GM23338 (cell line): ENCODE measurements around the gene MPV17L. TPM values are rescaled to one million over a fixed set of nuclear protein-coding genes. Genes with fewer than 3 reads are reported as not detected.

Source experiments
- ATAC-seq: fragments of 200-7000 bp; cut with Tn5 transposase; 3 replicates; pipeline ENCODE4 v1.9.1; 2020
- DNase-seq: peaks from one replicate; pipeline ENCODE4 v3.0.0-alpha.2; 2015; ENCODE audit warnings: low spot score
- H2AFZ ChIP-seq: fragments of 200-600 bp; sonication (generic); 2 replicates; pipeline ENCODE4 v1.8.0; 2016; ENCODE audit warnings: antibody characterized with exemption, mild to moderate bottlenecking, moderate library complexity
- H3F3A ChIP-seq: fragments of 200-600 bp; sonication (generic); replicated peaks from 2 replicates; pipeline ENCODE4 v1.8.0; 2017; ENCODE audit warnings: antibody characterized with exemption, mixed run types, low read depth
- H3K27ac ChIP-seq: fragments of 200-600 bp; sonication (generic); 2 replicates; pipeline ENCODE4 v1.6.1; 2016; ENCODE audit warnings: low read depth
- H3K27me3 ChIP-seq: fragments of 200-600 bp; sonication (generic); 2 replicates; pipeline ENCODE4 v1.8.0; 2016; ENCODE audit warnings: mild to moderate bottlenecking, mixed run types, moderate library complexity; ENCODE audit not compliant: insufficient read depth
- H3K36me3 ChIP-seq: fragments of 200-600 bp; sonication (generic); 2 replicates; pipeline ENCODE4 v1.8.0; 2016; ENCODE audit warnings: mild to moderate bottlenecking; ENCODE audit not compliant: insufficient read depth
- H3K4me1 ChIP-seq: fragments of 200-600 bp; sonication (generic); 2 replicates; pipeline ENCODE4 v1.8.0; 2016; ENCODE audit warnings: mild to moderate bottlenecking, moderate library complexity; ENCODE audit not compliant: insufficient read depth
- H3K4me2 ChIP-seq: fragments of 200-600 bp; sonication (generic); 2 replicates; pipeline ENCODE4 v1.7.1; 2017; ENCODE audit warnings: mixed run types
- H3K4me3 ChIP-seq: fragments of 200-600 bp; sonication (generic); 2 replicates; pipeline ENCODE4 v1.6.1; 2016; ENCODE audit warnings: mixed run types
- H3K79me2 ChIP-seq: fragments of 200-600 bp; sonication (generic); replicated peaks from 2 replicates; pipeline ENCODE4 v1.8.0; 2017; ENCODE audit warnings: mild to moderate bottlenecking; ENCODE audit not compliant: insufficient read depth
- H3K9me2 ChIP-seq: fragments of 200-600 bp; sonication (generic); 2 replicates; pipeline ENCODE4 v1.8.0; 2017; ENCODE audit not compliant: insufficient read depth
- H4K20me1 ChIP-seq: fragments of 200-600 bp; sonication (generic); replicated peaks from 2 replicates; pipeline ENCODE4 v1.8.0; 2017; ENCODE audit warnings: mild to moderate bottlenecking; ENCODE audit not compliant: insufficient read depth
- H3K27ac Mint-ChIP-seq: 2 replicates; pipeline ENCODE4 v1.8.0; 2020; ENCODE audit warnings: inconsistent platforms, mild to moderate bottlenecking, moderate library complexity, mixed read lengths
- H3K27me3 Mint-ChIP-seq: 3 replicates; pipeline ENCODE4 v1.8.0; 2022; ENCODE audit warnings: low read depth, mild to moderate bottlenecking, moderate library complexity, mixed read lengths, inconsistent platforms; ENCODE audit not compliant: insufficient read depth, poor library complexity
- H3K36me3 Mint-ChIP-seq: 3 replicates; pipeline ENCODE4 v1.8.0; 2021; ENCODE audit warnings: low read depth, mild to moderate bottlenecking, inconsistent platforms, moderate library complexity, mixed read lengths
- H3K4me1 Mint-ChIP-seq: 3 replicates; pipeline ENCODE4 v1.8.0; 2020; ENCODE audit warnings: mild to moderate bottlenecking, inconsistent platforms, mixed read lengths
- H3K4me3 Mint-ChIP-seq: 3 replicates; pipeline ENCODE4 v1.8.0; 2021; ENCODE audit warnings: moderate library complexity, mild to moderate bottlenecking, inconsistent platforms, mixed read lengths
- H3K9me3 Mint-ChIP-seq: 3 replicates; pipeline ENCODE4 v1.8.0; 2020; ENCODE audit warnings: moderate library complexity, mild to moderate bottlenecking, inconsistent platforms, mixed read lengths
- CREB1 ChIP-seq: fragments of 250-450 bp; sonication (Bioruptor Pico); IDR thresholded peaks from 2 replicates; pipeline ENCODE4 v1.5.0; 2020; ENCODE audit warnings: low read depth, mild to moderate bottlenecking, moderate library complexity
- EZH2 ChIP-seq: fragments of 200-600 bp; sonication (generic); IDR thresholded peaks from one replicate; pipeline ENCODE4 v1.8.0; 2017; ENCODE audit warnings: antibody characterized with exemption, mild to moderate bottlenecking, low read depth; ENCODE audit not compliant: unreplicated experiment
- EZH2phosphoT487 ChIP-seq: fragments of 200-600 bp; sonication (generic); IDR thresholded peaks from one replicate; pipeline ENCODE4 v1.8.1; 2018; ENCODE audit warnings: antibody characterized with exemption; ENCODE audit not compliant: unreplicated experiment
- JUNB ChIP-seq: IDR thresholded peaks from one replicate; pipeline ENCODE4 v1.6.1; 2016; ENCODE audit warnings: antibody characterized with exemption; ENCODE audit not compliant: unreplicated experiment
- NANOG ChIP-seq: IDR thresholded peaks from 2 replicates; pipeline ENCODE4 v1.6.1; 2016; ENCODE audit warnings: antibody characterized with exemption, borderline replicate concordance
- POLR2AphosphoS5 ChIP-seq: IDR thresholded peaks from 2 replicates; pipeline ENCODE4 v1.6.1; 2016; ENCODE audit warnings: antibody characterized with exemption, low read depth
- STAT1 ChIP-seq: IDR thresholded peaks from one replicate; pipeline ENCODE4 v1.6.1; 2016; ENCODE audit warnings: antibody characterized with exemption; ENCODE audit not compliant: unreplicated experiment
- ZNF114 ChIP-seq: fragments of 250-450 bp; sonication (Bioruptor Pico); IDR thresholded peaks from 2 replicates; pipeline ENCODE4 v1.5.0; 2020; ENCODE audit warnings: mild to moderate bottlenecking, moderate library complexity
- ZNF331 ChIP-seq: fragments of 250-450 bp; sonication (Bioruptor Pico); IDR thresholded peaks from 2 replicates; pipeline ENCODE4 v1.5.0; 2020; ENCODE audit warnings: low read depth, mild to moderate bottlenecking, moderate library complexity
- polyA plus RNA-seq: library from polyadenylated mRNA; unstranded; fragments of >200 nt; fragmentation: Nextera tagmentation; extraction: Ambion mirVana; gene quantifications from 2 replicates; pipeline ENCODE4 v1.2.1, GENCODE V29; 2016
- total RNA-seq: library from RNA; depleted of rRNA; stranded (reverse); fragments of >200 nt; shearing (Covaris generic); gene quantifications from 2 replicates; pipeline ENCODE4 v1.2.3, GENCODE V29; 2014
- TF ChIP-seq, protein P1 (sequence below): fragments of 250-450 bp; sonication (Bioruptor Pico); IDR thresholded peaks from 2 replicates; pipeline ENCODE4 v1.5.0; 2020; ENCODE audit warnings: mild to moderate bottlenecking, moderate library complexity
- TF ChIP-seq, protein P2 (sequence below), 2 experiments: fragments of 200-600 bp in 1 of 2; sonication (generic) in 1 of 2; conservative IDR thresholded peaks; 2 replicates each; pipeline versions ENCODE4 v1.5.1 to v1.6.1; 2016 to 2017; ENCODE audit warnings: antibody characterized with exemption in 2 of 2, low read depth in 2 of 2, mild to moderate bottlenecking in 2 of 2, moderate library complexity in 1 of 2
- TF ChIP-seq, protein P3 (sequence below): IDR thresholded peaks from 2 replicates; pipeline ENCODE4 v1.6.1; 2016; ENCODE audit warnings: antibody characterized with exemption
- TF ChIP-seq, protein P4 (sequence below): IDR thresholded peaks from one replicate; pipeline ENCODE4 v1.6.1; 2018; ENCODE audit warnings: antibody characterized with exemption; ENCODE audit not compliant: unreplicated experiment

MPV17L gene
- total and polyA plus RNA-seq, 2 experiments from 2014 or later = 3.0 to 11.7 TPM

DNA sequence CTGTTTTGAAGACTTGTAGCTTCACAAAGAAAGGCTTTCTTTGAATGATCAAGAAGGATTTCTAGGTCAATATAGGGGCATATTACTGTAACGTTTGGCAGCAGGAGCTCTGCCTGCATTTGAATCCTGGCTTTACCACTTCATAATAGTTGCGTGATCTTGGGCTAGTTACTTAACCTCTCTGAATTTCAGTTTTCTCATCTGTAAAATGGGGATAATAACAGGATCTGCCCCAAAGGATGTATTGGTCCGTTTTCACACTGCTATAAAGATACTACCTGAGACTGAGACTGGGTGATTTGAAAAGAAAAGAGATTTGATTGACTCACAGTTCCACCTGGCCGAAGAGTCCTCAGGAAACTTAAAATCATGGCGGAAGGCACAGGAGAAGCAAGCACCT lies 51.3 kb downstream of the MPV17L start:
- no peak overlapping the region for H3K27ac Mint-ChIP-seq
- peaks cover 6% of the 10 kb centered on the region; the same call in 2 of the 3 replicates for H3K9me3 Mint-ChIP-seq
- Histone ChIP-seq H3K4me1 (no peaks in the 10 kb centered on the region), H3K4me2 (no peak overlapping the region), H3K27ac (no peak overlapping the region), H3K9me2 (no peaks in the 10 kb centered on the region), H3K79me2 (peaks cover 18% of the 10 kb centered on the region), H4K20me1 (no peaks in the 10 kb centered on the region; the same call in 1 of the 2 replicates), H3F3A (no peaks in the 10 kb centered on the region), H3K36me3 (no peaks in the 10 kb centered on the region), H3K27me3 (no peaks in the 10 kb centered on the region), H3K4me3 (no peak overlapping the region), H2AFZ (no peak overlapping the region)
- DNase-seq = no peak
- TF ChIP-seq EZH2phosphoT487 = no peak
- TF ChIP-seq NANOG = no peak
- TF ChIP-seq CREB1 (CRISPR knock-in tag) = no peak
- TF ChIP-seq ZNF114 (CRISPR knock-in tag) = no peak
- TF ChIP-seq, protein P1, sequence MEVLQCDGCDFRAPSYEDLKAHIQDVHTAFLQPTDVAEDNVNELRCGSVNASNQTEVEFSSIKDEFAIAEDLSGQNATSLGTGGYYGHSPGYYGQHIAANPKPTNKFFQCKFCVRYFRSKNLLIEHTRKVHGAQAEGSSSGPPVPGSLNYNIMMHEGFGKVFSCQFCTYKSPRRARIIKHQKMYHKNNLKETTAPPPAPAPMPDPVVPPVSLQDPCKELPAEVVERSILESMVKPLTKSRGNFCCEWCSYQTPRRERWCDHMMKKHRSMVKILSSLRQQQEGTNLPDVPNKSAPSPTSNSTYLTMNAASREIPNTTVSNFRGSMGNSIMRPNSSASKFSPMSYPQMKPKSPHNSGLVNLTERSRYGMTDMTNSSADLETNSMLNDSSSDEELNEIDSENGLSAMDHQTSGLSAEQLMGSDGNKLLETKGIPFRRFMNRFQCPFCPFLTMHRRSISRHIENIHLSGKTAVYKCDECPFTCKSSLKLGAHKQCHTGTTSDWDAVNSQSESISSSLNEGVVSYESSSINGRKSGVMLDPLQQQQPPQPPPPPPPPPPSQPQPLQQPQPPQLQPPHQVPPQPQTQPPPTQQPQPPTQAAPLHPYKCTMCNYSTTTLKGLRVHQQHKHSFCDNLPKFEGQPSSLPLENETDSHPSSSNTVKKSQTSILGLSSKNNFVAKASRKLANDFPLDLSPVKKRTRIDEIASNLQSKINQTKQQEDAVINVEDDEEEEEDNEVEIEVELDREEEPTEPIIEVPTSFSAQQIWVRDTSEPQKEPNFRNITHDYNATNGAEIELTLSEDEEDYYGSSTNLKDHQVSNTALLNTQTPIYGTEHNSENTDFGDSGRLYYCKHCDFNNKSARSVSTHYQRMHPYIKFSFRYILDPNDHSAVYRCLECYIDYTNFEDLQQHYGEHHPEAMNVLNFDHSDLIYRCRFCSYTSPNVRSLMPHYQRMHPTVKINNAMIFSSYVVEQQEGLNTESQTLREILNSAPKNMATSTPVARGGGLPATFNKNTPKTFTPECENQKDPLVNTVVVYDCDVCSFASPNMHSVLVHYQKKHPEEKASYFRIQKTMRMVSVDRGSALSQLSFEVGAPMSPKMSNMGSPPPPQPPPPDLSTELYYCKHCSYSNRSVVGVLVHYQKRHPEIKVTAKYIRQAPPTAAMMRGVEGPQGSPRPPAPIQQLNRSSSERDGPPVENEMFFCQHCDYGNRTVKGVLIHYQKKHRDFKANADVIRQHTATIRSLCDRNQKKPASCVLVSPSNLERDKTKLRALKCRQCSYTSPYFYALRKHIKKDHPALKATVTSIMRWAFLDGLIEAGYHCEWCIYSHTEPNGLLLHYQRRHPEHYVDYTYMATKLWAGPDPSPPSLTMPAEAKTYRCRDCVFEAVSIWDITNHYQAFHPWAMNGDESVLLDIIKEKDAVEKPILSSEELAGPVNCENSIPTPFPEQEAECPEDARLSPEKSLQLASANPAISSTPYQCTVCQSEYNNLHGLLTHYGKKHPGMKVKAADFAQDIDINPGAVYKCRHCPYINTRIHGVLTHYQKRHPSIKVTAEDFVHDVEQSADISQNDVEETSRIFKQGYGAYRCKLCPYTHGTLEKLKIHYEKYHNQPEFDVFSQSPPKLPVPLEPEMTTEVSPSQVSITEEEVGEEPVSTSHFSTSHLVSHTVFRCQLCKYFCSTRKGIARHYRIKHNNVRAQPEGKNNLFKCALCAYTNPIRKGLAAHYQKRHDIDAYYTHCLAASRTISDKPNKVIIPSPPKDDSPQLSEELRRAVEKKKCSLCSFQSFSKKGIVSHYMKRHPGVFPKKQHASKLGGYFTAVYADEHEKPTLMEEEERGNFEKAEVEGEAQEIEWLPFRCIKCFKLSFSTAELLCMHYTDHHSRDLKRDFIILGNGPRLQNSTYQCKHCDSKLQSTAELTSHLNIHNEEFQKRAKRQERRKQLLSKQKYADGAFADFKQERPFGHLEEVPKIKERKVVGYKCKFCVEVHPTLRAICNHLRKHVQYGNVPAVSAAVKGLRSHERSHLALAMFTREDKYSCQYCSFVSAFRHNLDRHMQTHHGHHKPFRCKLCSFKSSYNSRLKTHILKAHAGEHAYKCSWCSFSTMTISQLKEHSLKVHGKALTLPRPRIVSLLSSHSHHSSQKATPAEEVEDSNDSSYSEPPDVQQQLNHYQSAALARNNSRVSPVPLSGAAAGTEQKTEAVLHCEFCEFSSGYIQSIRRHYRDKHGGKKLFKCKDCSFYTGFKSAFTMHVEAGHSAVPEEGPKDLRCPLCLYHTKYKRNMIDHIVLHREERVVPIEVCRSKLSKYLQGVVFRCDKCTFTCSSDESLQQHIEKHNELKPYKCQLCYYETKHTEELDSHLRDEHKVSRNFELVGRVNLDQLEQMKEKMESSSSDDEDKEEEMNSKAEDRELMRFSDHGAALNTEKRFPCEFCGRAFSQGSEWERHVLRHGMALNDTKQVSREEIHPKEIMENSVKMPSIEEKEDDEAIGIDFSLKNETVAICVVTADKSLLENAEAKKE (CRISPR knock-in tag) = no peak
- no peak for TF ChIP-seq EZH2
- TF ChIP-seq, protein P2, sequence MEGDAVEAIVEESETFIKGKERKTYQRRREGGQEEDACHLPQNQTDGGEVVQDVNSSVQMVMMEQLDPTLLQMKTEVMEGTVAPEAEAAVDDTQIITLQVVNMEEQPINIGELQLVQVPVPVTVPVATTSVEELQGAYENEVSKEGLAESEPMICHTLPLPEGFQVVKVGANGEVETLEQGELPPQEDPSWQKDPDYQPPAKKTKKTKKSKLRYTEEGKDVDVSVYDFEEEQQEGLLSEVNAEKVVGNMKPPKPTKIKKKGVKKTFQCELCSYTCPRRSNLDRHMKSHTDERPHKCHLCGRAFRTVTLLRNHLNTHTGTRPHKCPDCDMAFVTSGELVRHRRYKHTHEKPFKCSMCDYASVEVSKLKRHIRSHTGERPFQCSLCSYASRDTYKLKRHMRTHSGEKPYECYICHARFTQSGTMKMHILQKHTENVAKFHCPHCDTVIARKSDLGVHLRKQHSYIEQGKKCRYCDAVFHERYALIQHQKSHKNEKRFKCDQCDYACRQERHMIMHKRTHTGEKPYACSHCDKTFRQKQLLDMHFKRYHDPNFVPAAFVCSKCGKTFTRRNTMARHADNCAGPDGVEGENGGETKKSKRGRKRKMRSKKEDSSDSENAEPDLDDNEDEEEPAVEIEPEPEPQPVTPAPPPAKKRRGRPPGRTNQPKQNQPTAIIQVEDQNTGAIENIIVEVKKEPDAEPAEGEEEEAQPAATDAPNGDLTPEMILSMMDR (conservative IDR thresholded peaks at IDR 0.05; ENCODE audit: low read depth in 2 of 2) = no peak
- TF ChIP-seq, protein P3, sequence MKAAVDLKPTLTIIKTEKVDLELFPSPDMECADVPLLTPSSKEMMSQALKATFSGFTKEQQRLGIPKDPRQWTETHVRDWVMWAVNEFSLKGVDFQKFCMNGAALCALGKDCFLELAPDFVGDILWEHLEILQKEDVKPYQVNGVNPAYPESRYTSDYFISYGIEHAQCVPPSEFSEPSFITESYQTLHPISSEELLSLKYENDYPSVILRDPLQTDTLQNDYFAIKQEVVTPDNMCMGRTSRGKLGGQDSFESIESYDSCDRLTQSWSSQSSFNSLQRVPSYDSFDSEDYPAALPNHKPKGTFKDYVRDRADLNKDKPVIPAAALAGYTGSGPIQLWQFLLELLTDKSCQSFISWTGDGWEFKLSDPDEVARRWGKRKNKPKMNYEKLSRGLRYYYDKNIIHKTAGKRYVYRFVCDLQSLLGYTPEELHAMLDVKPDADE = no peak
- no peak for TF ChIP-seq POLR2AphosphoS5
- no peak for TF ChIP-seq STAT1
- TF ChIP-seq ZNF331 (CRISPR knock-in tag) = no peak
- TF ChIP-seq, protein P4, sequence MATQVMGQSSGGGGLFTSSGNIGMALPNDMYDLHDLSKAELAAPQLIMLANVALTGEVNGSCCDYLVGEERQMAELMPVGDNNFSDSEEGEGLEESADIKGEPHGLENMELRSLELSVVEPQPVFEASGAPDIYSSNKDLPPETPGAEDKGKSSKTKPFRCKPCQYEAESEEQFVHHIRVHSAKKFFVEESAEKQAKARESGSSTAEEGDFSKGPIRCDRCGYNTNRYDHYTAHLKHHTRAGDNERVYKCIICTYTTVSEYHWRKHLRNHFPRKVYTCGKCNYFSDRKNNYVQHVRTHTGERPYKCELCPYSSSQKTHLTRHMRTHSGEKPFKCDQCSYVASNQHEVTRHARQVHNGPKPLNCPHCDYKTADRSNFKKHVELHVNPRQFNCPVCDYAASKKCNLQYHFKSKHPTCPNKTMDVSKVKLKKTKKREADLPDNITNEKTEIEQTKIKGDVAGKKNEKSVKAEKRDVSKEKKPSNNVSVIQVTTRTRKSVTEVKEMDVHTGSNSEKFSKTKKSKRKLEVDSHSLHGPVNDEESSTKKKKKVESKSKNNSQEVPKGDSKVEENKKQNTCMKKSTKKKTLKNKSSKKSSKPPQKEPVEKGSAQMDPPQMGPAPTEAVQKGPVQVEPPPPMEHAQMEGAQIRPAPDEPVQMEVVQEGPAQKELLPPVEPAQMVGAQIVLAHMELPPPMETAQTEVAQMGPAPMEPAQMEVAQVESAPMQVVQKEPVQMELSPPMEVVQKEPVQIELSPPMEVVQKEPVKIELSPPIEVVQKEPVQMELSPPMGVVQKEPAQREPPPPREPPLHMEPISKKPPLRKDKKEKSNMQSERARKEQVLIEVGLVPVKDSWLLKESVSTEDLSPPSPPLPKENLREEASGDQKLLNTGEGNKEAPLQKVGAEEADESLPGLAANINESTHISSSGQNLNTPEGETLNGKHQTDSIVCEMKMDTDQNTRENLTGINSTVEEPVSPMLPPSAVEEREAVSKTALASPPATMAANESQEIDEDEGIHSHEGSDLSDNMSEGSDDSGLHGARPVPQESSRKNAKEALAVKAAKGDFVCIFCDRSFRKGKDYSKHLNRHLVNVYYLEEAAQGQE = no peak
- TF ChIP-seq JUNB = no peak
- no peak for ATAC-seq
- H3K27me3 Mint-ChIP-seq = peaks cover 1% of the 10 kb centered on the region
- H3K4me3 Mint-ChIP-seq = no peak overlapping the region
- peaks cover 4% of the 10 kb centered on the region; the same call in 1 of the 3 replicates for H3K36me3 Mint-ChIP-seq
- H3K4me1 Mint-ChIP-seq = no peaks in the 10 kb centered on the region
